GM18868 (cell line): ENCODE data around the gene IGSF9B.

Experiments
- ATAC-seq: cut with Tn5 transposase; IDR thresholded peaks from one replicate; pipeline ENCODE4 v1.9.1; 2021; ENCODE audit warnings: mild to moderate bottlenecking, moderate library complexity; ENCODE audit not compliant: unreplicated experiment

IGSF9B gene

GRCh38 chr11:133865466-133865865 lies 91.3 kb downstream of the IGSF9B start:
- ATAC-seq = no peak

GRCh38 chr11:133864756-133865155 lies 92.0 kb downstream of the IGSF9B start:
- ATAC-seq = no peak

- ATAC-seq = no peak
Measured at GRCh38 chr11:133860151-133860550, 96.6 kb downstream of the IGSF9B start.
